Endothelial cell of umbilical vein (primary cell): Measurements from ENCODE around the gene CD84. TPM values are rescaled to one million over a fixed set of nuclear protein-coding genes. Genes with fewer than 3 reads are reported as not detected.

ENCODE experiments used
- BruUV-seq: library from RNA; stranded (reverse); fragments of 400-500 nt; replicated peaks from 2 replicates; lab custom pipeline; 2021; lab: Mats Ljungman, UMichigan
- CTCF ChIA-PET: fragments of 300-600, 350-600 bp; sonication (Branson Sonifier 250); formaldehyde crosslinking; loops from one replicate; lab custom pipeline; 2021; ENCODE audit warnings: antibody characterized with exemption, inconsistent platforms; lab: Charles Lee
- POLR2A ChIA-PET: fragments of 300-600, 350-600 bp; sonication (Branson Sonifier 250); formaldehyde crosslinking; loops from one replicate; lab custom pipeline; 2021; ENCODE audit warnings: antibody characterized with exemption, inconsistent platforms; lab: Charles Lee
- DNase-seq: peaks from one replicate; pipeline ENCODE4 v3.0.0-alpha.2; 2011; ENCODE audit warnings: low read depth, low spot score
- FAIRE-seq: peaks from 2 replicates; lab custom pipeline; 2011; peaks lifted over from hg19 to GRCh38; lab: Jason Lieb, UNC
- H2AFZ ChIP-seq: 2 replicates; pipeline ENCODE4 v1.6.0; 2012; ENCODE audit warnings: low read depth, low read length, control low read depth, inconsistent platforms
- H3K27ac ChIP-seq: 2 replicates; pipeline ENCODE4 v1.5.1; 2011; ENCODE audit warnings: low read depth, mild to moderate bottlenecking, control low read depth, low read length, moderate library complexity; ENCODE audit not compliant: insufficient read depth
- H3K27me3 ChIP-seq, 2 experiments: 2 replicates each; pipeline versions ENCODE4 v1.6.0 to v1.6.1; 2011; ENCODE audit warnings: low read length in 2 of 2, mixed read lengths in 1 of 2; ENCODE audit not compliant: control insufficient read depth in 2 of 2, insufficient read depth in 2 of 2
- H3K36me3 ChIP-seq, 2 experiments: 2 replicates in 1 of 2; 3 replicates in 1 of 2; pipeline ENCODE4 v1.5.1; 2011; ENCODE audit warnings: low read length in 2 of 2, mild to moderate bottlenecking in 1 of 2, moderate library complexity in 1 of 2; ENCODE audit not compliant: control insufficient read depth in 2 of 2, insufficient read depth in 2 of 2; ENCODE audit errors: extremely low read depth in 1 of 2
- H3K4me1 ChIP-seq: 3 replicates; pipeline ENCODE4 v1.5.1; 2011; ENCODE audit warnings: mild to moderate bottlenecking, low read length; ENCODE audit not compliant: control insufficient read depth, insufficient read depth; ENCODE audit errors: extremely low read depth
- H3K4me2 ChIP-seq: 2 replicates; pipeline ENCODE4 v1.6.1; 2011; ENCODE audit warnings: low read length, control low read depth, mixed read lengths; ENCODE audit not compliant: insufficient read depth
- H3K4me3 ChIP-seq, 3 experiments: fragments of 200-600 bp in 1 of 3; sonication (generic), shearing (Covaris generic) in 1 of 3; replicated peaks in 1 of 3; 2 replicates each; pipeline ENCODE4 v1.5.1; 2011 to 2016; ENCODE audit warnings: control low read depth in 3 of 3, low read length in 3 of 3, mild to moderate bottlenecking in 2 of 3, inconsistent platforms in 1 of 3, low read depth in 1 of 3, moderate library complexity in 1 of 3; ENCODE audit not compliant: insufficient read depth in 1 of 3
- H3K79me2 ChIP-seq: 2 replicates; pipeline ENCODE4 v1.6.0; 2012; ENCODE audit warnings: low read length, inconsistent platforms; ENCODE audit not compliant: control insufficient read depth, insufficient read depth
- H3K9ac ChIP-seq: replicated peaks from 2 replicates; pipeline ENCODE3; 2011; ENCODE audit warnings: low read length, control low read depth; ENCODE audit not compliant: insufficient read depth; ENCODE audit errors: extremely low read depth
- H3K9me1 ChIP-seq: replicated peaks from 3 replicates; pipeline ENCODE4 v1.6.0; 2011; ENCODE audit warnings: mild to moderate bottlenecking, low read length; ENCODE audit not compliant: control insufficient read depth, insufficient read depth; ENCODE audit errors: extremely low read depth
- H3K9me3 ChIP-seq: replicated peaks from 2 replicates; pipeline ENCODE4 v1.5.1; 2012; ENCODE audit warnings: low read length, inconsistent platforms; ENCODE audit not compliant: control insufficient read depth, insufficient read depth
- H4K20me1 ChIP-seq: replicated peaks from 2 replicates; pipeline ENCODE3; 2011; ENCODE audit warnings: mild to moderate bottlenecking, low read length; ENCODE audit not compliant: control insufficient read depth, insufficient read depth; ENCODE audit errors: extremely low read depth
- EZH2 ChIP-seq: IDR thresholded peaks from 2 replicates; pipeline ENCODE4 v1.6.1; 2012; ENCODE audit warnings: borderline replicate concordance, low read depth, mild to moderate bottlenecking, moderate library complexity, low read length, inconsistent platforms; ENCODE audit not compliant: severe bottlenecking
- FOS ChIP-seq: IDR thresholded peaks from 2 replicates; pipeline ENCODE4 v1.6.1; 2011; ENCODE audit warnings: mild to moderate bottlenecking, low read length, moderate library complexity, borderline replicate concordance; ENCODE audit not compliant: insufficient read depth
- GATA2 ChIP-seq: IDR thresholded peaks from 2 replicates; pipeline ENCODE4 v1.7.0; 2011; ENCODE audit warnings: low read depth, mild to moderate bottlenecking, moderate library complexity, mixed read lengths, low read length; ENCODE audit not compliant: insufficient read length, insufficient read depth
- JUN ChIP-seq: IDR thresholded peaks from 2 replicates; pipeline ENCODE4 v1.6.1; 2011; ENCODE audit warnings: borderline replicate concordance, low read depth; ENCODE audit not compliant: insufficient read length, insufficient read depth
- MYC ChIP-seq: IDR thresholded peaks from one replicate; pipeline ENCODE4 v1.6.1; 2011; ENCODE audit warnings: mild to moderate bottlenecking, low read depth, low read length
- POLR2A ChIP-seq: IDR thresholded peaks from 2 replicates; pipeline ENCODE4 v1.6.1; 2012; ENCODE audit warnings: low read depth, mild to moderate bottlenecking, control low read depth, low read length
- POLR2AphosphoS5 ChIP-seq: IDR thresholded peaks from 2 replicates; pipeline ENCODE4 v1.6.1; 2012; ENCODE audit warnings: low read depth, mild to moderate bottlenecking, control low read depth, low read length, moderate library complexity; ENCODE audit not compliant: insufficient read depth
- dilution Hi-C: fragments of 300-500 bp; cut with MboI; formaldehyde crosslinking; loops from one replicate; pipeline ENCODE4 v1.15.0; 2019; ENCODE audit warnings: low sequenced_read_pairs; ENCODE audit not compliant: extremely low pct_ligation_motif_present
- intact Hi-C: fragments of 100-400 bp; cut with micrococcal nuclease; formaldehyde crosslinking; loops from one replicate; pipeline ENCODE4 v1.10.0; 2022
- polyA plus RNA-seq, 4 experiments: library from polyadenylated mRNA; depleted of rRNA in 3 of 4; stranded (reverse) in 3 of 4; unstranded in 1 of 4; fragments of >200 nt; gene quantifications; 2 replicates each; pipeline versions ENCODE4 v1.2.1 to v1.2.3, GENCODE V29; 2011 to 2012; ENCODE audit warnings: missing spikeins in 1 of 4
- total RNA-seq: library from RNA; stranded (reverse); gene quantifications from 2 replicates; pipeline ENCODE4 v1.2.3, GENCODE V29; 2021
- TF ChIP-seq, protein P1 (sequence below): IDR thresholded peaks from 2 replicates; pipeline ENCODE4 v1.6.1; 2011; ENCODE audit not compliant: insufficient read depth, insufficient read length
- TF ChIP-seq, protein P2 (sequence below), 2 donors: IDR thresholded peaks; 1 replicate in 1 of 2; 2 replicates in 1 of 2; pipeline ENCODE4 v1.5.1; 2011; ENCODE audit warnings: low read length in 2 of 2, mild to moderate bottlenecking in 2 of 2, moderate library complexity in 2 of 2, control low read depth in 1 of 2, inconsistent platforms in 1 of 2, low read depth in 1 of 2; ENCODE audit not compliant: insufficient read depth in 1 of 2; ENCODE audit errors: extremely low read depth in 1 of 2

Gene CD84
- total and polyA plus RNA-seq, 2 donors (not counting 3 experiments of a cell fraction or from before 2014, with no cell fraction given), result not detected

DNA sequence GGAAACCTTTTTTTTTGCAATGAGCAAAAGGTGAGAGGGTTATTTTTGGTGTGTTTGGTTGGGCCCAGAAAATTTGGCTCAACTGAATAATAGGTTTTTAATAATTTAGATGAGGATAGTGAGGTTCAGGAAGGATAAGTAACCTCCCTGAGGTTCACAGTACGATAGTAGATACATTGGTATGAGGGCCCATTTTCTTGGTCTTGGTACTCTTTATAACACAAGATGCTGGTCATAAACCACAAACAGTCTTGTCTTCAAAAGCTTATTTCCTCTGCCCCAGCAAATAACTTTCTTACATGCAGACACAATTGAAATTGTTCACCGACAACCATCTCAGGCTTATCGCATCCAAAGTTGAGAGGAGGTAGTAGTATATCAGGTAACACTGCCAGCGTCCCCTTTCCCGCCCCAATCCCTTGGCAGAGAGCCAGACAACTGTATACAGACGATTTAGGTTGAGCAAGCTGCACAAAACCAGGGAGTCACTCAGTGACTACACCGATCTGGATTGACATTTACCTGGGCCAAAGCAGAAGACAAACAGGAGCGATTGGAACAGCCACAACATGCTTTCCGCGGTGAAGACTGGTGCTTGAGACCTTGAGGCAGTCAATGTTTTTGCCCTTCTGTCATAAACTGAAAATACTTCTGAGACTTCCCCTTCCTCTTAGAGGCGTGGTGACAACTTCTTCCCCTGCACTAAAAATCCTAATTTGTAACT lies 56.5 kb downstream of the CD84 start, which contains the start of gene SLAMF6:
Gene SLAMF6, minus strand, starts transcription at position 634 of the 724 bp plus-strand sequence. Its CDS starts 63 bp downstream, at position 571.
- H3K9me3 ChIP-seq, result no peaks in the 10 kb centered on the region
- DNase-seq (no peak), FAIRE-seq (no peak)
- dilution Hi-C loops (no loop called here), intact Hi-C loops (no loop called here)
- H3K4me2 ChIP-seq, result no peak within 1 kb of the TSS
- H3K4me3 ChIP-seq, result no peak within 1 kb of the TSS
- POLR2A ChIA-PET, result no interaction called here
- no peaks in the 10 kb centered on the region for H3K36me3 ChIP-seq
- H4K20me1 ChIP-seq, result no peaks in the 10 kb centered on the region
- H3K27ac ChIP-seq, result no peak within 1 kb of the TSS
- TF ChIP-seq MYC, result no peak
- BruUV-seq, result no TSS peak
- H3K27me3 ChIP-seq, result no peaks in the 10 kb centered on the region
- H2AFZ ChIP-seq, result no peak within 1 kb of the TSS
- no peaks in the 10 kb centered on the region for H3K4me1 ChIP-seq
- no peaks in the 10 kb centered on the region for H3K79me2 ChIP-seq
- no peak within 1 kb of the TSS for H3K9ac ChIP-seq
- no peaks in the 10 kb centered on the region for H3K9me1 ChIP-seq
- CTCF ChIA-PET, result no interaction called here

- no peak overlapping the region for H3K27ac ChIP-seq
- no peaks in the 10 kb centered on the region for H4K20me1 ChIP-seq
- H3K9ac ChIP-seq, result no peak overlapping the region
- no peaks in the 10 kb centered on the region for H3K9me1 ChIP-seq
- DNase-seq (no peak), FAIRE-seq (no peak)
- no peak overlapping the region for H2AFZ ChIP-seq
- dilution Hi-C loops (no loop called here), intact Hi-C loops (no loop called here)
- no TSS peak for BruUV-seq
- H3K4me1 ChIP-seq, result no peaks in the 10 kb centered on the region
- CTCF ChIA-PET, result no interaction called here
- no peaks in the 10 kb centered on the region for H3K27me3 ChIP-seq
- H3K9me3 ChIP-seq, result no peaks in the 10 kb centered on the region
- TF ChIP-seq, protein P1, sequence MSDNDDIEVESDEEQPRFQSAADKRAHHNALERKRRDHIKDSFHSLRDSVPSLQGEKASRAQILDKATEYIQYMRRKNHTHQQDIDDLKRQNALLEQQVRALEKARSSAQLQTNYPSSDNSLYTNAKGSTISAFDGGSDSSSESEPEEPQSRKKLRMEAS, result no peak
- TF ChIP-seq, protein P2, sequence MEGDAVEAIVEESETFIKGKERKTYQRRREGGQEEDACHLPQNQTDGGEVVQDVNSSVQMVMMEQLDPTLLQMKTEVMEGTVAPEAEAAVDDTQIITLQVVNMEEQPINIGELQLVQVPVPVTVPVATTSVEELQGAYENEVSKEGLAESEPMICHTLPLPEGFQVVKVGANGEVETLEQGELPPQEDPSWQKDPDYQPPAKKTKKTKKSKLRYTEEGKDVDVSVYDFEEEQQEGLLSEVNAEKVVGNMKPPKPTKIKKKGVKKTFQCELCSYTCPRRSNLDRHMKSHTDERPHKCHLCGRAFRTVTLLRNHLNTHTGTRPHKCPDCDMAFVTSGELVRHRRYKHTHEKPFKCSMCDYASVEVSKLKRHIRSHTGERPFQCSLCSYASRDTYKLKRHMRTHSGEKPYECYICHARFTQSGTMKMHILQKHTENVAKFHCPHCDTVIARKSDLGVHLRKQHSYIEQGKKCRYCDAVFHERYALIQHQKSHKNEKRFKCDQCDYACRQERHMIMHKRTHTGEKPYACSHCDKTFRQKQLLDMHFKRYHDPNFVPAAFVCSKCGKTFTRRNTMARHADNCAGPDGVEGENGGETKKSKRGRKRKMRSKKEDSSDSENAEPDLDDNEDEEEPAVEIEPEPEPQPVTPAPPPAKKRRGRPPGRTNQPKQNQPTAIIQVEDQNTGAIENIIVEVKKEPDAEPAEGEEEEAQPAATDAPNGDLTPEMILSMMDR (IDR thresholded peaks at IDR 0.05; ENCODE audit: extremely low read depth in 1 of 2, insufficient read depth in 1 of 2, low read depth in 1 of 2, low read length in 2 of 2), result no peak
- TF ChIP-seq FOS, result no peak
- TF ChIP-seq POLR2AphosphoS5, result no peak
- no peak for TF ChIP-seq MYC
- no peak for TF ChIP-seq POLR2A
- TF ChIP-seq EZH2, result no peak
- no peak for TF ChIP-seq JUN
- TF ChIP-seq GATA2, result no peak
- no peaks in the 10 kb centered on the region for H3K79me2 ChIP-seq
- POLR2A ChIA-PET, result no interaction called here
- H3K4me3 ChIP-seq, result no peak overlapping the region
- no peak overlapping the region for H3K4me2 ChIP-seq
- H3K36me3 ChIP-seq, result no peaks in the 10 kb centered on the region
These were observed 57.2 kb downstream of the CD84 start for GRCh38 chr1:160522136-160522535.
